ENCODE data around the gene CALHM5.

Gene CALHM5

DNA sequence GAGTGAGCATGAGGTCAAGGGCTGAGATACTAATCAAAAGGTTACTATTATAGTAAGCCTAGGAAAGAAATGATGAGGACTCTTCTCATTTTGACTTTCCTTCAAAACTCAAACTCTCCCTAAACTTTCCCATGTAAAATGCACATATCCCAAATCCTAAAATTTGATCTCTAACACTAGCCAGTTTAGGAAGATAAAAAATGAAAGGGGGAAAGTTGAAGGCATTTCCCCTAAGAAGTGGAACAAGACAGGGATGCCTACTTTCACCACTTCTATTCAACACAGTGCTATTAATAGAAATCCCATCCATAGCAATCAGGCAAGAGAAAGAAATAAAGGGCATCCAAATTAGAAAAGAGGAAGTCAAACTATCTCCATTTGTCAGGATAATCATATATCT is 2.9 kb upstream of the CALHM5 start:
- no peak for FAIRE-seq

DNA sequence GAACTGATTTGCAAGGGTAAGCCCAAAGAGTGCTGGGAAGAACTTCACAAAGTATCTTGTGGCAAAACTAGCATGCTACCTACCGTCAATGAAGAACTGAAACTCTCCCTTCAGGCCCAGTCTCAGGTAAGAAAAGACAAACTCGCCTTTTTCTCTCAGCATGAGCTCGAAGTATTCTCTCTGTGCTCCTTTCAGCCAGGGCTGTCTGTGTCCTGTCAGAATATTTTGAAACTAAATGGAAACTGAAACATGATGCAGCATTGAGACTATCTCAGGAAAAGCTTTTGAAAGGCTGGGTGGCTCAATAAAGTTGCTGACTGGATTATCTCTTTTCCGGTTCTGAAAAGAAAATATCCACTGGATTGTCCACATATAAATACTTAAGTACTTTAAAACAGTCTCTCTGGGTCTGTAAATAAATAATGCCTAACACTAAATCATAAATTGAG is 696 bp downstream of the CALHM5 start:
- no peak for FAIRE-seq

DNA sequence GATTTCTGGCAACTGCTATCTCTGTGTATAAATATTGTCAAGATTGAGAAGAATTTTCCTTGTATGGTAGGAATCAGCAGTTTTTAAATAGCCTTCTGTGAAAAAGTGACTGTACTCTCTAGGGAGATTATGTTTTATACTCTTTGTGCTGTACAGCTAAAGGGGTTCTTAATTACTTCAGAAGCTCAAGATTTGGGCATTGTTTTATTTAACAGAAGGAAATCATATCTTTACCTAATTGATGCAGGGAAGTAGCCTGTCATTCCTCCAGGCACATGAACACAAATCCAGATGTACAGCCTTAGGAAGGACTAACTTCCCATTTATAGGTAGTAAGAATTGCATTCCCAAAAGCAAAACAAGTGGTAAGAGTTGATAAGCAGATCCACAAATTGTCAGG is 1.3 kb downstream of the CALHM5 start:
- no peak for FAIRE-seq

DNA sequence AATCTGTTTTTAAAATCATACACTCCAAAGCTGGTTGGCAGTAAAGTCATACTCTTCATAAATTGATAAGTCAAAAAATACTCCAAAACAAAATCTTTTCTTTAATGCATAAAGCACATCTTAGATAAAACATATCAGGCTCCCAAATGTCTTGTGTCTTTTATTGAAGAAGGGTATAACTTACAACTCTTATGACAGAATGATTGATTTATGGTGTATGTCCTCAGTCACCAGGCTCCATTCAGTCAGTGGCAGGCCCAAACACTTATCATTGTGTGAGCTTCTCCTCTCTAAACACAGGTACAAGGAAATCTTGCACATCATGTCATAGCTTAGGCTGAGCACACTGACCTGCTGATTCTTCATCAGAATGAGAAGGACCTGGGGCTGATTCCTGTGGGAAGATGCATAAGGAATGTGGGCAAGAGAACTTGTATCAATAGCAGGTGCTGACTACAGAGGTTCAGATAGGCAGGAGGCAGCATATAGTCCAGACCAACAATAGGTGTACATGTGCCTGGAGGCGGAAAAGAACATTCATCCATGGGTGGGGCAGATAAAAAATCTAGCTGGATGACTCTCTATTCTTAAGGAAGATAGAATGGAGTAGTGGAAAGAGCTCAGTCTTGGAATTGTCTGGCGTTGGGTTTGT is 1.9 kb downstream of the CALHM5 start:
- FAIRE-seq = no peak

DNA sequence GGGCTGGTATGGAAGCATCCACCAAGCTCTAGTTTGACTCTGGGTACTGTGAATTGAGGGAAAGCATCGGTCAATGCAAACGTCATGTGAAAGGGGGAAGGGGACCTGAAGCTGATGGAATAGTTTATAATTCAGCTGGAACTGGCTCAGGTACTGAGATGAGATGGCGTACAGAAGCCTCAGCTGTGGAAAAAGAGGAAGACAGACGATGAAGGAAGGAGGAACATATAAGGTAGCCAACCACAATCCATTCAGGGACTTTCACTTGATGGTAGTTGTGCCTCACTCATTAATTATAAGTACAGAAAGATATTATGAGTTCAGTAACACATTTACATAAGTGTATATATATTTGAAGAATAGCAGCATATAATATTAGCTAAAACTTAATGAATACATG is 2.7 kb downstream of the CALHM5 start:
- no peak for FAIRE-seq

DNA sequence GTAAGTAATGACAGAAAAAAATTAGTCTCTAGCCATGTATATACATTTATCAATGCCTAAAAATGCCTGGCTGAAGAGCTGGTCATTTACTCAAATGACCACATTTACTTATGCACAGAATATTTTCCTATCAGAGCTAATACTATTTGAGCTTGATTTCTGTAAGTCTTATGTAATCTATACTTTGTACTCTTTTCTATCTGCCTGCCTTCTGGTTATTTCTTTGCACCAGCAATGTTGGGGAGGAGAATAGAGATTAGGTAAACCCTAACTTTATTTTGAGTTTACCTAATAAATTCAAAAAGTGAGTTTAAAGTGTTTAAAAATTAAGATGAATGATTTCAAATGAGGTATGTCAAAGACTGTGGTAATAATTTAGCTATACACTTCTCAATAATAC is 3.7 kb downstream of the CALHM5 start:
- no peak for FAIRE-seq

DNA sequence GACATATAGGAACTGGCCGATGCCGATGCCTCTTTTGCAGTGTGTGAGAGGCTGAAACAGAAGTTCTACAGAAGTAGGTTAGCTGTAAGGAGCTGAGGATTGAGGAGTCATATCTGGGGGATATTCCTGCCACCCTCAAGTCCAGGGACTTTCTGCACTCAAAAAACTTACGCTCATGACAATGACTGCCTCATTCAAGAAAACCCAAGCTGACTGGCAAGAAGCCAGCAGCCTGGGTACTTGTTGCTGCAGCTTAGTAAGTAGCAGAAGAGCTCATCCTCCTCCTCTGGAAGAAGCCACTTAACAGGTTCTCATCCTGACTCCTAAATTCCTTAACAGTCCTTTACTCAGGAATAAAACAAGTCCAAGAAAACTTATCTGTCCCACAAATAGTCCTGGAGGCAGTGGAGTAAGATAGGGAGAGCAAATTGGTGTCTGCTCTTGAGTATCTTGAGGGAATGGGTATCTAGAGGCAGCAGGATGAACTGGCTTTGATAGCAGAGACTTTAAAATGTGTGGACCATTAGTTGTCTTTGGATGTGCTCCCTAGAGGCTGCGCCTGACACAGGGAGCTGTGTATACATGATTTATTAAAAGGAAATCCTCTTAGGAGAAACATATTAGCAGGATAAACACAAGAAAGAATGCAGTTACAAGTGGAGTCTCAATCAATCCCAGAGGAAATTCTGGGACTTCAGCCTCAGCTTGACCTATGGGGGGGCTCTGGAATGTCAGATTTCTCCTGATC is 7.4 kb downstream of the CALHM5 start:
- no peak for FAIRE-seq

DNA sequence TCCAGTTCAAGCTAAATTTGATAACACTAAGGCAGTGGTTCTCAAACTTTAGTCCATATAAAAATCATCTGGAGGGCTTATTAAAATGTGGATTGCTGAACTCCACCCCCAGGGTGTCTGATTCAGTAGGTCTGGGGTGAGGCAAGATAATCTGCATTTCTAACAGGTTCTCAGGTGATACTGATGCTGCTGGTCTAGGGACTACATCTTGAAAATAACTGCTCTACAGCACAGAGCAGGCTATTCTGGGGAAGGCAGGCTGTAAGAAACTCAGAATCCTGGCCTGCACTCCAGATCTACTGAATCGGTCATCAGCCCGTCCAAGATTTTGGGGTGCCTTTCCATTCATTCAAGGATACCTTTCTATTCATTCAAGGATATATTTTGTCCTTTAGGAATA is 11.5 kb downstream of the CALHM5 start:
- FAIRE-seq = no peak

DNA sequence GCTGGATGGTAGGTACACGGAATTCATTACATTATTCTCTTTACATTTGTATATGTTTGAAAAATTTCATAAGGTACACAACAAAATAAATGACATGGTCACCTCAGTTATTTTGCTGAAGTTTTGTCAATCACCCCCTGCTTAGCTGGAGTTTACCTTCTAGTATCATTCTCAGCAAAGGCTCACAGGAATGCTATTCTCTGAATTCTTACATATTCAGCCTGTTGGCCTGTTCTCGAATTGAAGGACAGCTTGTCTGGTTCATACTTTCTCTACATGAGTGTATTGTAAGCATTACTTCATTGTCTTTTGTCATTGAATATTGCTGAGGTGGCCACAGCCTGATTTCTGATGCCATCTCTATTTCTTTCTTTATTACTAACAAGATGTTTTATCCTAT is 12.8 kb downstream of the CALHM5 start:
- no peak for FAIRE-seq

DNA sequence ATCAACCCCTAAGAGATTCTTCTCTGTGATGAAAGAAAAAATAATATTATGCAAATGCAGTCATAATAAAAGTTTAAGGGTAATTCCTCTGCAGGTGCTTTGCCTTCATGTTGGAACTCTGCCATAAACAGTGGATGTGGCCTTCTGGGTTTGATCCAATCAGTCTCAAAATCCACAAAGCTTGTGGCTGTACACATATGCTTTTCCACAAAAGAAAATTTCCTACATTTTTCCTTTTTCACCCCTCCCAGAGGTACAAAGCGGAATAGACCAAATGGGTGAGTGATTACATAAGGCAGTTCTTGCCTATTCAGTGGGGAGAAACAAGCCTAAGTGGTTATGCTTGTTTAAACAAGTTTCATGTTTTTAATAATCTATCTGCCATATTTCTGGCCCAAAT is 16.7 kb downstream of the CALHM5 start:
- no peak for FAIRE-seq

DNA sequence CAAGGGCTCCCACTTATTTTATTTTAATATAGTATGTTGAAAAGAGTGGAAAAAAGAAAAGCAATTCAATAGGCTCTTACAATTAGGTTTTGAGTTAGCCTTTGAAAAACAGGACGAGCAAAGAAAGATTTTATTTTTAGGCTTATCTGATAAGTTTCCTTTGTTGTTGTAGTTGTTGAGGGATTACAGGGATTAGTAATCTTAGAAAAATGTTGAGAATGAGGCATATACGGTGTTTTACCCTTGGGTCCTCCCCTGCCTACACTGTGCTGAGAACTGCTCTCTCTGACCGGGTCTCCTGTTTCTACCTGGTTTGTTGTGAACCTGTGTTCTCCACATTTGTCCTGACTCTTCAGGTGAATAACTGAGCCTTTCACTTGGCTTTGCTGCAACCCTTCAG is 17.3 kb downstream of the CALHM5 start:
- FAIRE-seq = no peak

DNA sequence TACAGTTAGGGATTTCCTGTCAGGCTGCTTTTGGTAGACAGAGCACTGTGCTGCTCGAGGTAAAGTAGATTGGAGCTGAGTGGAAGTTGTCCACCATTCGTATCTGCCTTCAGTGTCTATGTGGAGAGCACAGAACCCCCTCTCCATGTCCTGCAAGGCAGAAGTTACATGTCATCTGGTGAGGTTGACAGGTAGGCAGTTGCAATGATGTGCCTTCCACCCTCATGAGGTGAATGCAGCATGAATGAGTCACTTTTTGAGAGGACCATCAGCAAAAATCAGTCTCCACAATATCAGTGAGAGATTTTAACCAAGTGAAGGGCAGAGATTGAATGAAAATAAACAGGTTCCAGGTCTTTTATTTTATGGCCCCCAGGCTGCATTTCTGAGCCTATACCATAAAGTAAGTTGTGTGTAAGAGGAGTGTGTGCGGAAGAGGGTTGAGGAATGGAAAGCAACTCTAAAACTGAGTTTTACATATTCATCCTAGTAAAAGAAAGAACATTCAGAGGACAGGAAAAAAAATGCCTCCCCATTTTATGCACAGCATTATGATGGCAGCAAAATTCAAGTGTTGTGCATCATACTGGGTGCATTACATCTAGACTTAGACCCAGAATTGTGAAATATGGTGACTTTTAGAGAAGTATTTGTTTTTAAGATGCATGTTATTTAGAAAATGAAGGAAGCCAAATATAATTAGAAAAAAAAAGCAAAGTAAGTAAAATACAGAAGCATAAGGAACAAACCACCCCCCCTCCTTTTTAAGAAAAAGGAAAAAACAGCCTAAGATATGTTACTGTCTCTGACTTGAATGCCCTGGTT is 18.2 kb downstream of the CALHM5 start:
- FAIRE-seq = no peak

DNA sequence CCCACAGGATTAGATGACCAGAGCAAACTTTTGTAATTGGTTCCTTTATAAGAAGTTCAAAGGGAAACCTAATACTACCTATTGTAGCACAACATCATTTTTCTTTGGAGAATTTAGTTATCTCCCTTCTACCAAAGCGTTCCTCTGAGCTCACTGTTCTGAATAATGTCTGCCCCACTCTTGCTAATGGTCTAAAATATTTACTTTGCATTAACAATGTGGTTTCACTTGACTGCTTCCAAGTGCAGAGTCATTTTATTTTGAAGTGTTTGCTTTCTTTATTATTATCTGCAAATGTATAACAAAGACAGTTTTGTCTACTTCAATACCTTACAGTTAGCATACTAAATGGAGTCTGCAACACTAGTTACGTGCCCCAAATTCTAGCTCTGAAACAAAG is 19.0 kb downstream of the CALHM5 start:
- no peak for FAIRE-seq

DNA sequence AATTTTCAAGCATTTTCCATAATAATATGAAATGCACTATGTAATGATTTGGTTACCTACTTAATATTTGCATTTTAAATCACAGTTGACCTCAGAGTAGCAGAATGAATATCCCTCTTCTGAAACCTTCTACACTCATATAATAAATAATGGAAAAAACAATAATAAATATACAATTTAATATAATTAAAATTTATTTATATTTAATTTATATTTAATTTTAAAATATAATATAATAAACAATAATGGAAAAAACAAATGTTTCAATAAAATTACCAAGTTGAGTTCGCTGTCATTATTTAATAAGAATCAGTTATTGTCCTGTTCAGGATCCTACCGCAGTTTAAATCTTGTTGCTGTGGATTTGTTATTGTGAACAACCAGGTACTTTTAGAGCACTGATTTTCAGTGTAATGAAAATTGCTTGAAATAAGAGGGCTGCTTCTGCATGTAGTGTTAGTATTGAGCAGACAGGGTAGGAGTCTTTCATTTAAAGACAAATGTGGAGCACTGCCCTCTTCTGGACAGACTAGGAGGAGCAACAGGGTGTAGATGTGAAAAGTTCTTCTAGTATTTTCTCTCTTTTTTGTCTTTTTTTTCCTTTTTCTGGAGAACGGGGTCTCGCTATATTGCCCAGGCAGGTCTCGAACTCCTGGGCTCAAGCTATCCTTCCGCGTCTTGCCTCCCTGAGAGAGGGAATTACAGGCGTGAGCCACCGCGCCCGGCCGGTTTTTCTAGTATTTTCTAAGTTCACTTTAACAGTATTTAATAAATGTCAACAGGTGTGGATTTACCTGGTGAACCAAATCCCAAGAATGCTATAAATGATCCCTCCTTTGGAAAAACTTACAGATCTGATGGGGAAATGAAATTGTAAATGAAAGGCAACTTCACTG is 20.5 kb downstream of the CALHM5 start:
- FAIRE-seq = peak; percentile 65

DNA sequence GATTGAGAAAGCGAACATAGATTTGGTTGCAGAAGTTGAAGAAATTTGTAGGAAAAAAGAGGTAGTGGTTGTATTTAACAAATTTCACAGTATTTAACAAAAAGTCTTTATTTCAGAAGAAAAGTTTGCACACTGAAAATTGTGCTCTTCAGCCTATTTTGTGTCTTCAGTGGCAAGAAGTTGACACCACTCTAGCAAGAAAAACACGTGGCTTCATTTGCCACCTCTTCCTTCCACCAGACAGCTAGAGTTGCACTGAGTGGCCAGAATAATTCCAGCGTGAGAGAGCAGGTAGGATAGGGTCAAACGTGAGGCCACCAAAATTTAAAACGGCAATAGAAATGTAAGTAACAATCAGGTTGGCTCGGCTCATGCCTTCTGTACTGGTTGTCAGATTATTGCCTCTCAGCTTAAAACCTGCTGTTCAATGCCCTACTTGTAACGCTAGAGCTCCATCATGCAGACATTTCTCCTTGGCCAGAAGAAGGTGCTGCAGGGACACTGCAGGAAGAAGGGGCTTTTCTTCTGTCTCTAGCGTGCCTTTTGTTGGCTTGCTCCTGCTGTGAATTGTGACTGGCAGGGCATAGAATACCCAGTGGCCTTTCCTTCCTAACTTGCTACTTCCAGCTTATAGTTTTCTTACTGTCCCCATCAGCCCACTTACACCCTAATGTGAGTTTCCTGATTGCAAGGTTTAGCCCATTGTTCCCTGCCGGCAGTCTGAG is 22.0 kb downstream of the CALHM5 start:
- no peak for FAIRE-seq

DNA sequence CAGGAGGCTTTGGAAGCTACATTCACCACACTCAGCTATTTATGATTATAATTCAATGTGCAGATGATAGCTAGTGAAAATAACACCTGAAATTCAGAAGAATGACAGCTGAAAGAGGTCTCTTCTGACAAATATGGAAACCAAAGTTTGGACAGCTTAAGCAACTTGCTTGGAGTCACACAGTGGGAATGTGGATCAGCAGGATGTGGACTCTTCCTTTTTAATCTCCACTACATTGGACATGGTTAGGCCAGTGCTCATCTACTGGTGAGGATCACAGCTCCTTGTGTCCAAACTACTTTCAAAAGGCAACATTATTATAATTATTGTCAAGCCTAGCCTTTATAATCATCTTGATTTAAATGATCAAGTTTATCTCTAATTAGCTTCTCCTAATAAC is 23.7 kb downstream of the CALHM5 start:
- no peak for FAIRE-seq

DNA sequence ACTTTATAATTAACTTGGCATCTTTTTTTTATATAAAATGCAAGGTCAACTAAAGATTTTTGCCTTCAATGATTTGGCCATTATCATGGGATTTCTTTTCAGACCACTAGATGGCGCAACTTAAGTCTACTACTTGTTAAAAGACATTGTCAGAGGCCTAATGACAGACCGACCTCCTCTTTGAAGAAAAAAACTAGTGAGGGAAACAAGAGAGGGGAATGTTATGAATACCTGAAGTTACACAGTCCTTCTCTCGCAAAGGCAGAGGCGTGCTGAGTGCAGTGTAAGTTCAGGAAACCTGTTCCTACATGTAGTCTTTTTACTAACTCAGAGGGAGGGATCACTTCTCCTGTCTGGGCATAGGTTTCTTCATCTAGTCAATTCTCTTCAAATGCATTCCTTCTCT is 24.8 kb downstream of the CALHM5 start:
- FAIRE-seq = peak; percentile 86

DNA sequence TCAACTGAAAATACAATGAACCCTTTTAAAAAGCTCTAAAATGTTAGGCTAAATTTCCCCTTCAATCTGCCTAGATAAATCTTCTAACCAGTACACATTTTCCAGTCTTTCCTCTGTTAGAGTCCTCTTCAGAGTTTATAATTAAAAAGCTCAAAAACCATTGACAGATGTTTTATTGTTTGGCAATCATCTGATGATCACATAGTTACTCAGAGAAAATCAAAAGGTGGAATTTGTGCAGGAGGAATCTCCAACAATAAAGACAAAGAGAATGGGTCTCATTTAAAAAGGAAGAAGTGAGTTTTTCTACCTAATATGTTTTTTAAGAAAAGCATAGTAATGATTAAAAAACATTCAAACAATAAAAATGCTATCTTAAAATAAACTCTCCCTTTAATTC is 31.0 kb downstream of the CALHM5 start:
- FAIRE-seq = no peak

DNA sequence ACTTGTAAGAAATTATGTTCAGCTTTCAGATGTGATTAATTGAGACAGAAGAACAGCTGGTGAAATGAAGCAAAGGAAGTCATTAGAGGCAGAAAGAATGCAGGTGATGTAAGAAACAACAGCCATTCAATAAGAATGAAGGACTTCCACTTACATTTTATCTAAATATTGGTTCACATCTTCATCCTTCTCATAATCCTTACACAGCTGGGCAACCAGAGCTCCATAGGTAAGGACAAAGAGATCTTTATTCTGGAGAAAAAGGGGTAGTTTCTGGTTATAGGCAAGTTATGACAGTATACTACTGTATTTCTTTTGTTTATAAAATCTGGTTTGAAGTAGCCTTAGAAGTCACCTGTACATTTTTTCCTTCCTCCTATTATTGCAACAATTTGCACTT is 31.7 kb downstream of the CALHM5 start:
- FAIRE-seq = no peak

DNA sequence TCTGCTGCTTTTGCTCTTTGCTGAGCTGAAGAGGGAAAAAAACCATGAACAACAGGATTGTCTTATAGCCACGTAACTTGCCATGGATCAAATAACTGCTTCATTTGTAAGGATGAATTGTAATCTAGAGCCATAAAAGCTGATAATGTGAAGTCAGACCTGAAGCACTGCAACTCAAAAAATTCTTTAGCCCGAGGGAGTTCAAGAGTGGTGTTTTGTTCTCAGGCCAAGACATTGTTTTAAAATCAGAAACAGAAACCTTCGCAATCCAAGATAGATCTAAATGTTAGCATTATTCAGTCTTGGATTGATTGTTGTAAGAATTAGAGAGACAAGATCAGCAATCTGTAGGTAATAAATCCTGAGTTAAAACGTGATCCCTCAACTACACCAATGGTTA is 34.2 kb downstream of the CALHM5 start, which contains the start of gene TRAPPC3L:
Gene TRAPPC3L (minus strand): TSS at position 34 of the 400 bp plus-strand sequence. CDS start 170 bp downstream, outside the sequence.
- FAIRE-seq = no peak

DNA sequence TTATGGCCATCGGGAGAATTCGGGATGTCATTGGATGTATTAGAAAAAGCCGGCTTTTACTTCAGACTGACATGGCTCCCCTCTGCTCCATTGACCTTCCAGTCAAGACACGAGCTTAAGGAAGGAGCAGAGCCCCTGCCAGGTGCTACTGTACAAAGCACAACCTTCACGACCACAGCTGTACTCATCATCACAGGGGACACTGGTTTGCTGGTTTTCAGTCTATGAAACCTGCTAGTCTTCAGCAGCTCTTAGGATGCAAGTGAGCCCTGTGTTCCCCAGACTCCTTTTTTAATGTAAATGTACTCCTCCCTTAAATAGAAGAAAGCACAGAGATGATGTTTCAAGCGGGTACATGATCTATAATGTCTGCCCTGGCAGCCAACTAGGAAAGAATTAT is 35.9 kb downstream of the CALHM5 start:
- FAIRE-seq = no peak

DNA sequence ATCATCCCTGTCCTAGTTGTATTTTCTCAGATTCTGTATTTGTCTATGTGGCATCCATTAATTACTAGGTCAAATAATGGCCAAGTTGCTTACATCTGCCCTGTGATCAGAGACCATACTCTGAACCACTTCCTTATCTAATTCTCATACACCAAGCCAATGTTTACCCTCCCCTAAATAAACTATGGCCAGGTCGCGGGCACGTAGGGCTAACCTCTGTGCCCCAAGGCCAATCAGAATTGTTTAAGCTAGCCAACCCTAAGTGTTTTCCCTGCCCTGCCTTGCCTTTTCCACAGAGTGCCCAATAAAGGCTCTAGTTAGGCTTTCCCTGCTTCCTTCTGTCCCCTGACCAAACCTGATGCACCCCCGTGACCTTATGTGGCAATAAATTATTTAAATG is 39.4 kb downstream of the CALHM5 start:
- no peak for FAIRE-seq

All from endometrium (tissue), 2 donors.